OCI-LY7 (cell line): ENCODE data around the gene ZNF429. TPM values are rescaled to one million over a fixed set of nuclear protein-coding genes. Genes with fewer than 3 reads are reported as not detected.
"Not testable (repeated sequence)": the region's sequence is repeated elsewhere in the genome, so short reads cannot be mapped to it uniquely, and the experiment has no call there.

Experiments
- BruUV-seq: library from RNA; stranded (reverse); fragments of 400-500 nt; replicated peaks from 2 replicates; lab custom pipeline; 2021; lab: Mats Ljungman, UMichigan
- CTCF ChIA-PET: fragments of 300-600 bp; sonication (Branson Sonifier 250); formaldehyde crosslinking; loops from one replicate; lab custom pipeline; 2022; ENCODE audit warnings: antibody characterized with exemption; ENCODE audit not compliant: unreplicated experiment; lab: Charles Lee
- POLR2A ChIA-PET: fragments of 300-600 bp; sonication (Branson Sonifier 250); formaldehyde crosslinking; loops from one replicate; lab custom pipeline; 2022; ENCODE audit warnings: antibody characterized with exemption; lab: Charles Lee
- DNase-seq: peaks from one replicate; pipeline ENCODE4 v3.0.0-alpha.2; 2015; ENCODE audit warnings: low spot score
- H2AFZ ChIP-seq: fragments of 200-600 bp; sonication (generic), shearing (Covaris generic); 2 replicates; pipeline ENCODE4 v1.6.1; 2014; ENCODE audit warnings: mild to moderate bottlenecking, antibody characterized with exemption, low read length, moderate library complexity
- H3K27ac ChIP-seq: fragments of 200-600 bp; sonication (generic); 2 replicates; pipeline ENCODE4 v1.5.1; 2014; ENCODE audit warnings: mixed run types, low read depth, mild to moderate bottlenecking, moderate library complexity, low read length, inconsistent platforms; ENCODE audit not compliant: poor library complexity, severe bottlenecking
- H3K36me3 ChIP-seq: fragments of 200-600 bp; sonication (generic); 2 replicates; pipeline ENCODE4 v1.6.1; 2014; ENCODE audit warnings: mild to moderate bottlenecking, antibody characterized with exemption, low read length, moderate library complexity, mixed read lengths; ENCODE audit not compliant: insufficient read depth
- H3K4me1 ChIP-seq: fragments of 200-600 bp; sonication (generic); 2 replicates; pipeline ENCODE4 v1.5.1; 2014; ENCODE audit warnings: mild to moderate bottlenecking, low read length; ENCODE audit not compliant: insufficient read depth, poor library complexity, severe bottlenecking
- H3K4me2 ChIP-seq: fragments of 200-600 bp; sonication (generic); 2 replicates; pipeline ENCODE4 v1.6.1; 2014; ENCODE audit warnings: mild to moderate bottlenecking, low read length
- H3K4me3 ChIP-seq: fragments of 200-600 bp; sonication (generic); 2 replicates; pipeline ENCODE4 v1.5.1; 2014; ENCODE audit warnings: mild to moderate bottlenecking, low read depth, low read length; ENCODE audit not compliant: poor library complexity, severe bottlenecking
- H3K79me2 ChIP-seq: fragments of 200-600 bp; sonication (generic); 2 replicates; pipeline ENCODE4 v1.6.1; 2016; ENCODE audit warnings: low read depth, mild to moderate bottlenecking, low read length, moderate library complexity, mixed read lengths; ENCODE audit not compliant: insufficient read depth
- H3K9me2 ChIP-seq: fragments of 200-600 bp; sonication (generic); 2 replicates; pipeline ENCODE4 v1.6.1; 2016; ENCODE audit warnings: mild to moderate bottlenecking, low read length, mixed read lengths; ENCODE audit not compliant: insufficient read depth
- H3K9me3 ChIP-seq: fragments of 200-600 bp; sonication (generic); 2 replicates; pipeline ENCODE4 v1.6.1; 2014; ENCODE audit warnings: mild to moderate bottlenecking, mixed run types, low read length, mixed read lengths
- H4K20me1 ChIP-seq: fragments of 200-600 bp; sonication (generic); 2 replicates; pipeline ENCODE4 v1.6.1; 2014; ENCODE audit warnings: mild to moderate bottlenecking, antibody characterized with exemption, low read length, moderate library complexity, mixed read lengths; ENCODE audit not compliant: insufficient read depth
- CTCF ChIP-seq: fragments of 200-600 bp; sonication (generic); conservative IDR thresholded peaks from 2 replicates; pipeline ENCODE4 v1.5.1; 2014; ENCODE audit warnings: mild to moderate bottlenecking, antibody characterized with exemption, low read length, moderate library complexity, mixed read lengths
- EZH2phosphoT487 ChIP-seq: fragments of 200-600 bp; sonication (generic); IDR thresholded peaks from 2 replicates; pipeline ENCODE4 v1.6.1; 2018; ENCODE audit warnings: low read depth, borderline replicate concordance, mild to moderate bottlenecking, mixed run types, antibody characterized with exemption, low read length, moderate library complexity, mixed read lengths
- intact Hi-C: fragments of 100-400 bp; cut with micrococcal nuclease; formaldehyde crosslinking; loops from one replicate; pipeline ENCODE4 v1.10.0; 2022; ENCODE audit not compliant: unreplicated experiment
- total RNA-seq, 2 experiments: library from RNA; depleted of rRNA in 1 of 2; stranded (reverse); fragments of >200 nt in 1 of 2; shearing (Covaris generic) in 1 of 2; gene quantifications; 2 replicates each; pipeline ENCODE4 v1.2.3, GENCODE V29; 2014 to 2022

ZNF429 gene
- total RNA-seq, 2 experiments from 2014 or later, result 19.8 to 24.6 TPM

- Histone ChIP-seq H3K4me2 (no peak overlapping the region), H3K9me3 (no peaks in the 10 kb centered on the region), H4K20me1 (no peaks in the 10 kb centered on the region), H3K79me2 (no peaks in the 10 kb centered on the region), H2AFZ (no peak overlapping the region), H3K4me3 (no peak overlapping the region), H3K36me3 (no peaks in the 10 kb centered on the region), H3K4me1 (no peaks in the 10 kb centered on the region), H3K27ac (no peak overlapping the region), H3K9me2 (no peaks in the 10 kb centered on the region)
- intact Hi-C loops, result no loop called here
- POLR2A ChIA-PET, result interaction anchor here (0.7 kb wide), 2 partner anchors 9 to 280 kb away, joined by 3 read pairs; no protein-coding TSS in a partner anchor
- no peak for DNase-seq
- CTCF ChIA-PET, result no interaction called here
- TF ChIP-seq EZH2phosphoT487 (no peak), CTCF (no peak)
- BruUV-seq, result no TSS peak
These were observed 59.0 kb downstream of the ZNF429 start for GRCh38 chr19:21564406-21564805.

- intact Hi-C loops, result no loop called here
- H3K9me2 ChIP-seq, result no peaks in the 10 kb centered on the region
- H3K4me1 ChIP-seq, result no peaks in the 10 kb centered on the region
- no peaks in the 10 kb centered on the region for H3K9me3 ChIP-seq
- CTCF ChIA-PET, result no interaction called here
- H4K20me1 ChIP-seq, result no peaks in the 10 kb centered on the region
- H3K4me3 ChIP-seq, result no peak overlapping the region
- no peak overlapping the region for H2AFZ ChIP-seq
- TF ChIP-seq CTCF (no peak), EZH2phosphoT487 (no peak)
- no peak overlapping the region for H3K4me2 ChIP-seq
- H3K27ac ChIP-seq, result no peak overlapping the region
- POLR2A ChIA-PET, result no interaction called here
- BruUV-seq, result no TSS peak
- DNase-seq, result no peak
- H3K36me3 ChIP-seq, result no peaks in the 10 kb centered on the region
- no peaks in the 10 kb centered on the region for H3K79me2 ChIP-seq
These were observed 60.7 kb downstream of the ZNF429 start for GRCh38 chr19:21566073-21566472.

GRCh38 chr19:21567806-21568205 is 62.4 kb downstream of the ZNF429 start:
- H3K4me3 ChIP-seq, CTCF ChIA-PET, H3K27ac ChIP-seq, BruUV-seq, H3K9me3 ChIP-seq, H3K9me2 ChIP-seq, H3K36me3 ChIP-seq, H3K4me1 ChIP-seq, H3K4me2 ChIP-seq, POLR2A ChIA-PET, DNase-seq, H4K20me1 ChIP-seq, H2AFZ ChIP-seq, intact Hi-C loops, H3K79me2 ChIP-seq: not testable (repeated sequence)
